HUES64 (cell line): Measurements from ENCODE around the gene SIDT1.

ENCODE experiments used
- H3K27ac ChIP-seq: 2 replicates; pipeline ENCODE4 v1.7.0; 2013; ENCODE audit warnings: low read depth, low read length, inconsistent platforms
- H3K27me3 ChIP-seq: 2 replicates; pipeline ENCODE4 v1.6.1; 2013; ENCODE audit warnings: mild to moderate bottlenecking, low read length; ENCODE audit not compliant: insufficient read depth
- H3K36me3 ChIP-seq: 2 replicates; pipeline ENCODE4 v1.6.1; 2013; ENCODE audit warnings: mild to moderate bottlenecking, low read length; ENCODE audit not compliant: insufficient read depth
- H3K4me1 ChIP-seq: 2 replicates; pipeline ENCODE4 v1.6.1; 2013; ENCODE audit warnings: mild to moderate bottlenecking, low read length, moderate library complexity; ENCODE audit not compliant: insufficient read depth
- H3K4me3 ChIP-seq: 2 replicates; pipeline ENCODE4 v1.5.1; 2013; ENCODE audit warnings: mild to moderate bottlenecking, low read length, moderate library complexity
- H3K9ac ChIP-seq: 2 replicates; pipeline ENCODE4 v1.6.1; 2013; ENCODE audit warnings: mild to moderate bottlenecking, low read depth, low read length
- H3K9me3 ChIP-seq: 2 replicates; pipeline ENCODE4 v1.6.1; 2013; ENCODE audit warnings: low read depth, low read length; ENCODE audit not compliant: insufficient read depth
- WGBS: fragments of 150-250, 120-280 bp; methylation state at CpG from one replicate; pipeline ENCODE4 v1.1.7; 2013; ENCODE audit warnings: missing lambda C conversion rate; 5-methylcytosine and 5-hydroxymethylcytosine counted together

Gene SIDT1

DNA sequence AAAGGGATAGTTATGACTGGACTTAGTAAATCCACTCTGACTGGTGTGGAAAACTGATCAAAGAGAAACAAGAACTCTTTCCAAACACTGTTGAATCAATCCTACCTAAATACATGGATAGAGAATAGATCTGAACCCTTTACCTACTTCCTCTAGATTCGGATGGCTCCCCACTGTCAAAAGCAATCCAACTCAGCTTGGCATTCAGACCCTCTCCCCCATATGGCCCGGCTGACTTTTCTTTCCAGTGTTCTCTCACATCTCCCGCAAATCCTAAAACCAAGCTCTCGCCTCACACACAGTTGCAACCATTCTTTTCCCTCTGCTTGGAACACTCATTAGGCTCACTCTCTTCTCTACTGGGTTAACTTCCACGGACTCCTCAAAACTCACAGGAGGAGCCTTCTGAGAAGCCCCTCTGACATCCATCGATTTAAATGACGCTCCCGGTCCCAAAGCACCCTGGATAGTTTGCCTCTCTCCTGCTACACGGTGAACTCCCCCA lies 18.0 kb upstream of the SIDT1 start:
- H3K27ac ChIP-seq = peak overlapping the region; percentile 57; the same call in 1 of the 2 replicates
- WGBS = under 1% methylated on average over 9 of the region's 9 CpGs
- H3K9ac ChIP-seq = peak overlapping the region; percentile 73
- H3K27me3 ChIP-seq = peaks cover 24% of the 10 kb centered on the region
- peaks cover 11% of the 10 kb centered on the region for H3K4me1 ChIP-seq
- peak overlapping the region; percentile 97 for H3K4me3 ChIP-seq
- no peaks in the 10 kb centered on the region for H3K36me3 ChIP-seq
- H3K9me3 ChIP-seq = no peaks in the 10 kb centered on the region

DNA sequence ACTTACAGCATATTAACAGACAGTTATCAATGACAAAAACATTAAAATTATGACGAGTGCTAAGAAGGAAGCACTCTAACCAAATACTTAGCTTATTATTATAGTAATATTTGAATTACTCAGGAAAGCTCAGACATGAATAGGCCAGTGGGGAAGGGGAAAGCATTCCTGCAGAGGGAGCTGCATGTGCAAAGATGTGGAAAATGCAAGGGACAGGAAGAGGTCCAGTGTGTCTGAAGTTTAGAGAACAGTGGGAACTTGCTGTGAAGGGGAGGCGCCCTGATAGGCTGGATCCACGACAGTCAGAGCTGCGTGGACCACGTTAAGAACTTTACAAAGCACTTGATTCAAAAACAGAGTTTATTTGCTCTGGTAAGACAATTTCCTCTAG lies 16.2 kb upstream of the SIDT1 start:
- Histone ChIP-seq H3K27me3 (peaks cover 31% of the 10 kb centered on the region), H3K9ac (no peak overlapping the region), H3K36me3 (no peaks in the 10 kb centered on the region), H3K27ac (no peak overlapping the region), H3K4me3 (peak overlapping the region; percentile 97; the same call in 1 of the 2 replicates), H3K4me1 (peaks cover 11% of the 10 kb centered on the region), H3K9me3 (no peaks in the 10 kb centered on the region)
- WGBS = 55% methylated on average over 4 of the region's 5 CpGs

DNA sequence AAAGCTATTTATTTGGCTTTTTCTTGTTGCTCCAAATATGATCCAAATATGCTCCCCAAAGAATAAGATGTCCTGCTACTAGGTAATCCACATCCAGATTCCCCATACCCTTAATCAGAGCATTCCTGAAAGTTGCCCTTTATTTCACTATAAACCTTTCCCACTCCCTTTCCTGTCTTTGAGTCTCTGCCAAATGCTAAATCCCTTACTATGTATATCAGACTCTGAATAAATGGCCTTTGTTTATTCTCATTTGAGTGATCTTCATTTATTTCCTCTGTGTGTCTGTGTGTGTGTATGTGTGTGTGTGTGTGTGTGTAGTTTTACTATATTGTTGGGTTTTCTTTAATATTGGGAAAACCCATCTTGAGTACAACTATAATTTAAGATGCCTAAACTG lies 10.4 kb upstream of the SIDT1 start:
- Histone ChIP-seq H3K9me3 (no peaks in the 10 kb centered on the region), H3K9ac (no peak overlapping the region), H3K36me3 (no peaks in the 10 kb centered on the region), H3K4me3 (no peak overlapping the region), H3K4me1 (no peaks in the 10 kb centered on the region), H3K27me3 (peaks cover 62% of the 10 kb centered on the region), H3K27ac (no peak overlapping the region)

- H3K27ac ChIP-seq = no peak overlapping the region
- no peaks in the 10 kb centered on the region for H3K9me3 ChIP-seq
- WGBS = 93% methylated on average over 3 of the region's 3 CpGs
- peaks cover 65% of the 10 kb centered on the region for H3K27me3 ChIP-seq
- H3K4me1 ChIP-seq = no peaks in the 10 kb centered on the region
- no peak overlapping the region for H3K4me3 ChIP-seq
- H3K36me3 ChIP-seq = no peaks in the 10 kb centered on the region
- H3K9ac ChIP-seq = no peak overlapping the region
These were observed 9.1 kb upstream of the SIDT1 start for GRCh38 chr3:113523241-113523640.

DNA sequence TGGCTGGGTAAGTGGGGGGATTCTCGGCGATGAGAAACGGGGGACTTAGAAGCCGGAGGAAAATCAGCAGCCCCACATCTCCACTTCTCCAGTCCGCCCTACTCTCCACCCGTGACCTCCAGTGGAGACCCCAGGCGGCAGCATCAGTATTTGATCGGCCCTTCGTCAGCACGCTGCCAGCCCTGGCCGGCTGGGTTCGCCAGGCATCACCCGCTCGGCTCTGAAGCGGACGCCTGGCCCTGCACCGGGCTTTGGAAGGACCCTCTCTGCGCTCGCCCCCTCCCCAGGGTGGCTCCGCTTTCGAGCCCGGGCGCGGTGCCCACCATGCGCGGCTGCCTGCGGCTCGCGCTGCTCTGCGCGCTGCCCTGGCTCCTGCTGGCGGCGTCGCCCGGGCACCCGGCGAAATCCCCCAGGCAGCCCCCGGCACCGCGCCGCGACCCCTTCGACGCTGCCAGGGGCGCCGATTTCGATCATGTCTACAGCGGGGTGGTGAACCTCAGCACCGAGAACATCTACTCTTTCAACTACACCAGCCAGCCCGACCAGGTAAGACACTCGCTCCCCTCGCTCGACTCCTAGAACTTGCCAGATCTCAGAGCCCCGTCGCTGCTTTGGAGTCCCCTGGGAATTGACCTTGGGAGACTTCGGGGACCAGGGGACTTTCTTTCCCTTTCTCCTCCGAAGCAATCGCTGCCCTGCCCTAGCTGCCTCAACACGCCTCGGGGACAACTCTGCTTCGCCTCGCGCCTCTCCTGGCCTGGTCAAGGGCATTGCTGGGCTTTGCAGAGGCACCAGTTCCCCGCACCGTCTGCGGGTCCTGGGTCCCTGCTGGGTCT lies 561 bp downstream of the SIDT1 start:
- H3K4me3 ChIP-seq = peak overlapping the region; percentile 59
- peak overlapping the region; percentile 28; the same call in 1 of the 2 replicates for H3K9ac ChIP-seq
- H3K27ac ChIP-seq = no peak overlapping the region
- WGBS = 1% methylated on average over 64 of the region's 66 CpGs
- H3K36me3 ChIP-seq = no peaks in the 10 kb centered on the region
- H3K9me3 ChIP-seq = no peaks in the 10 kb centered on the region
- H3K27me3 ChIP-seq = peaks cover 87% of the 10 kb centered on the region
- H3K4me1 ChIP-seq = peaks cover 5% of the 10 kb centered on the region; the same call in 1 of the 2 replicates

GRCh38 chr3:113533534-113533892 lies 1.2 kb downstream of the SIDT1 start:
- no peaks in the 10 kb centered on the region for H3K9me3 ChIP-seq
- H3K4me1 ChIP-seq = peaks cover 5% of the 10 kb centered on the region; the same call in 1 of the 2 replicates
- H3K27me3 ChIP-seq = peaks cover 81% of the 10 kb centered on the region
- 19% methylated on average over 10 of the region's 10 CpGs for WGBS
- no peak overlapping the region for H3K27ac ChIP-seq
- no peaks in the 10 kb centered on the region for H3K36me3 ChIP-seq
- peak overlapping the region; percentile 28; the same call in 1 of the 2 replicates for H3K9ac ChIP-seq
- H3K4me3 ChIP-seq = peak overlapping the region; percentile 59

DNA sequence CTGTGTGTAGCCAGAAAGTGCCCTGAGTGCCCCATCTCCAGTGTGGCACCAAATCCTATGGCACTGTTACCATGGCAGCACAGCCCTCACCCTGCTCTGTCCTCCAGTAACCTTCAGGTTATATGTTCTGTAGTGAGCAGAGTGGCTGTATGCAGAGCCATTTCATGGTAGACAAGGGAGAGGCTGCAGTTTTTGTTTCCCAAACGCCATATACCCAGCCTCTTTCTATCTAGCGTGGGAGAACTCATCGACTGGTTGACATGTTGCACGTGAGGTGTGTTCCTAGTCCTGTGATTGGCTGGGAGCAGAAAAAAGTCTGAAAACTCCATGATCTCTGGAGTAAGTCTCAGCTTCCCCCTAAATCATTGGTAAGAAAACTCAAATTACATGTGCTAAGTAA lies 2.0 kb downstream of the SIDT1 start:
- Histone ChIP-seq H3K27ac (no peak overlapping the region), H3K36me3 (no peaks in the 10 kb centered on the region), H3K9ac (no peak overlapping the region), H3K9me3 (no peaks in the 10 kb centered on the region), H3K27me3 (peaks cover 74% of the 10 kb centered on the region), H3K4me3 (no peak overlapping the region), H3K4me1 (peaks cover 5% of the 10 kb centered on the region; the same call in 1 of the 2 replicates)
- 75% methylated on average over 3 of the region's 4 CpGs for WGBS

DNA sequence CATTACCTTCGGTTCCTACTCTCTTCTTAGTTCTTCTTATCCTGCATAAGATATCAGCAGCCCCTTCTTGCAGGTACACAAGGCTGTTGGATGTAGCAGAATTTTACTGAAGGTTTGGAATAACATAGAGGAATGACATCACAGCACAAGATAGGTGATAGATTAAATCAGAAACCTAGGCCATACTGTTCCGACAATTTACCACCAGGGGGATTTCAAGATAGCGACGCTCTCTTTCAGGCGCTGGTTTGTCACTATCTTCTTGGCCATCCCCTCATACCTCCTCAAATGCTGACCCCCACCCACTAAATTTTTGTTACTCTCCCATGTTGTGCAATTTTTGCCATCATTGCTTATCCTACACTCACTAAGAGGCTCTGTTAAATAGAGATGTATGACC lies 3.5 kb downstream of the SIDT1 start:
- Histone ChIP-seq H3K9ac (no peak overlapping the region), H3K27ac (no peak overlapping the region), H3K36me3 (no peaks in the 10 kb centered on the region), H3K27me3 (peaks cover 59% of the 10 kb centered on the region), H3K4me1 (peaks cover 5% of the 10 kb centered on the region; the same call in 1 of the 2 replicates), H3K9me3 (no peaks in the 10 kb centered on the region), H3K4me3 (no peak overlapping the region)
- 39% methylated on average over 5 of the region's 5 CpGs for WGBS

DNA sequence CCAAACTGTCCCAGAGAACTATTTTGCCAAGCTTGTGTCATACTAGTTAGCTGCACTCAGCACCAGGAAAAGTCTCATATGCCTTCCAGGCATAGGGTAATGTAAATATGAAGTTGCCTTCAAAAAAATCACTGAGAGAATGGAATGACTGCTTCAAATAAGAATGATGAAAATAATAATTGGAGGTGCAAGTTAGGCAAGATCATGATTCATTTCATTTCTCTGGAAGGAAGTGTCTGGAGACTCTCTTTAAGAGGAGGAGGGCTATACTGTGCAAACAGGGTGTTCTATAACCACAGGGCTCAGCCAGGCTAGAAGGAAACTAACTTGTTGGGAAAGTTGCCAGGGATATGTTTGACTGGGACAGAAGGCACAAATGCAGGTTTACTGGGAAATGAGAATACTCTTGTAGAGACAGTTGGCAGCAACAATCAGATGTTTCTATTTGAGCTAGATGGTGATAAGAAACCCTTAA lies 4.3 kb downstream of the SIDT1 start:
- Histone ChIP-seq H3K4me1 (peaks cover 5% of the 10 kb centered on the region; the same call in 1 of the 2 replicates), H3K4me3 (no peak overlapping the region), H3K27ac (no peak overlapping the region), H3K27me3 (peaks cover 51% of the 10 kb centered on the region), H3K9ac (no peak overlapping the region), H3K9me3 (peaks cover 4% of the 10 kb centered on the region; the same call in 1 of the 2 replicates), H3K36me3 (no peaks in the 10 kb centered on the region)

DNA sequence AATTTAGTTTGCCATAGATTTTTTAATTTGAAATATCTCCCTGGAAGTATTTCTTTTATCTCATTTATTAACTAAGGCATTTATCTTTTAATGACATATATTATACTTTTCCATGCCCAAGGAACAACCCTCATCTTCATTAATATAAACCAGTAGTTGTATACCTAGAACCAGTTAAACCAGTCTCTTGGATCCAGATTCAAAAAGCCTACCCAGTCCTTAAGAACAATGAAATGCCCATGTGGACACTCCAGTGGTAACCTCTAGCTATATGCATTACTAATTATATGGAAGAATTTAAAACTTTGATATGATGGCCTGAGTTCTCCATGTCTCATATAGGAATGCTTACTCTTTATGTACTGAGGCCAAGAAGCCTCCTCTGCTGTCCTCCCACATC lies 4.8 kb downstream of the SIDT1 start:
- Histone ChIP-seq H3K27me3 (peaks cover 46% of the 10 kb centered on the region), H3K27ac (no peak overlapping the region)

GRCh38 chr3:113541519-113541918 lies 9.2 kb downstream of the SIDT1 start:
- Histone ChIP-seq H3K27me3 (peaks cover 6% of the 10 kb centered on the region; the same call in 1 of the 2 replicates), H3K4me3 (no peak overlapping the region), H3K27ac (no peak overlapping the region), H3K36me3 (no peaks in the 10 kb centered on the region), H3K4me1 (no peaks in the 10 kb centered on the region), H3K9me3 (peaks cover 6% of the 10 kb centered on the region; the same call in 1 of the 2 replicates), H3K9ac (no peak overlapping the region)
- no CpG with 5 or more reads among the region's 2 CpGs for WGBS

More for the DNA sequence above, 4.8 kb downstream of the SIDT1 start:
- Histone ChIP-seq H3K9ac (no peak overlapping the region), H3K4me1 (peaks cover 5% of the 10 kb centered on the region; the same call in 1 of the 2 replicates), H3K9me3 (peaks cover 4% of the 10 kb centered on the region; the same call in 1 of the 2 replicates), H3K4me3 (no peak overlapping the region), H3K36me3 (no peaks in the 10 kb centered on the region)
